Brain pericyte (primary cell): Measurements from ENCODE around the gene SLC38A6.
A peak's percentile ranks its signal among the peaks of the same experiment; 100 is the strongest.

Source experiments
- DNase-seq: peaks from one replicate; pipeline ENCODE4 v3.0.0-alpha.2; 2012; ENCODE audit warnings: low read depth, low spot score

SLC38A6 gene

GRCh38 chr14:60980811-60981632, at the start of gene SLC38A6, which contains the start of gene TRMT5:
SLC38A6 (plus strand) TSS chr14:60981245; CDS start chr14:60981278, 33 bp downstream.
TRMT5 (minus strand) TSS chr14:60981079; CDS start chr14:60980973, 106 bp downstream.
- DNase-seq = peak; percentile 94

- no peak for DNase-seq
These were observed 47.0 kb upstream of the SLC38A6 start for GRCh38 chr14:60933920-60934655.

- DNase-seq = no peak
These were observed 45.7 kb upstream of the SLC38A6 start for GRCh38 chr14:60935319-60935718.

DNA sequence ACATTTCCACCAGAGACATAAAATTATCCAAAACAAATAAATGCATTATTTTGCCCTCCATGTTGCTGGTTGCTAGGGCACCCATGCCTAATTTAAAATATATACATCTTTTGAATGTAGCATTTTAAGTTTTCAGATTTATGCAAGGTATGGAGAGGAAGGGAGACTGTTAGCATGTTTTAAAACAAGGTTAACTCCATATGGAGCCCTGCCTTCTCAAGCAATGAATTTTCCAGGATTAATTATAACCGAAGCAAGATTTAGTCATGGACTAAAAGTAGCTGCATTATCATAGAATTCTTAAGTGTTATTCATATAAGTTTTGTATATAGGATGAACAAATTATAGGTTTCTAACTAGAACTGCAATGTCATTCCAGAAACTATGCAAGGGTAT, 37.4 kb upstream of the SLC38A6 start:
- no peak for DNase-seq

DNA sequence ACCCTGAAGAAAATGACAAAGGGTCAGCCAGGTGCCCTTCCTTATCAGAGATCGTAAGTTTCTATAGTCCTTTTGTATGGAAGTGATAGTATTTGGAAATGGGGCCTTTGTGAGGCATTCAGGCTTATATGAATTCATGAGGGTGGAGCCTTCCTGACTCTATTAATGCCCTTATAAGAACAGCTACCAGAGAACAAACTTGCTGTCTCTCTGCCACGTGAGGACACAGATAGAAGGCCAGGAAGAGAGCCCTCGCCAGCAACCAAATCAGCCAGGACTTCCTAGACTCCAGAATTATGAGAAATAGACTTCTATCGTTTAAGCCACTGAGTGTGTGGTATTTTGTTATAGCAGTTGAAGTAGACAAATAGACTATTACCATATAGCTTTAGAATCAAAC, 36.8 kb upstream of the SLC38A6 start:
- no peak for DNase-seq

- no peak for DNase-seq
These were observed 35.1 kb upstream of the SLC38A6 start for GRCh38 chr14:60945984-60946383.

DNA sequence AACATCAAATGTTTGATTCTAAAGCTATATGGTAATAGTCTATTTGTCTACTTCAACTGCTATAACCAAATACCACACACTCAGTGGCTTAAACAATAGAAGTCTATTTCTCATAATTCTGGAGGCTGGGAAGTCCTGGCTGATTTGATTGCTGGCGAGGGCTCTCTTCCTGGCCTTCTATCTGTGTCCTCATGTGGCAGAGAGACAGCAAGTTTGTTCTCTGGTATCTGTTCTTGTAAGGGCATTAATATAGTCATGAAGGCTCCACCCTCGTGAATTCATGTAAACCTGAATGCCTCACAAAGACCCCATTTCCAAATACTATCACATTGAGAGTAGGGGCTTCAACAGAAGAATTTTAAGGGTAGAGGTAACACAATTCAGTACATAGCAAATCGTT, 34.3 kb upstream of the SLC38A6 start:
- no peak for DNase-seq

DNA sequence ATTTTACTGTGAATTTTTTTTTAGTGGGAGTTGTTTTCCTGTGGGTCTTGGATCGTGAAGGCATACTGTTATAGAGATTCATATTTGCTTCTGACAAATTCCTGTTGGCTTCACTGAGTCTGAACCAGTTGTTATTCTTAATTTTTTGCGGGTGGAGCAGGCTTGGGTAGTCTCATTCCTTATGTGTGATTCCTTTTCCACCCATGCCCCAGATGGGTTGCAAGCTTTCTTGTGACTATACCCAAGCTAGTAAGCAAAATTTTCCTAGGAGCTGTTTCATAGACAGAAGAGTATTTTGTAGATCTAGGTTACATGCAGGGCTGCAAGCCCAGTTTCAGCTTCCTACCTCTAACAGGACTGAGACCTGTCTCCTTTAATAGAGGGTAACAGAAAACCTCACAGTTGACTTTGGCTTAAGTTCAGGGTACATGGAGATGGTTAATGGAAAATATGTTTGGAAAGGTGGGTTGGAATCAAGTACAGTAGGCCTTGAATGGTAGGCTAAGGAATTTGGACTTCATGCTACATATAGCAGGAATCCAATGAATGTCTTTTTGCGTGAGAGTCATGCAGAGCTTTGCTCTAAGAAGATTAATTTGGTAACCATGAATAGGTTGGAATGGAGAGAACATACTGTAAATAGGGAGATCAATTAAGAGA, 29.1 kb upstream of the SLC38A6 start:
- no peak for DNase-seq

DNA sequence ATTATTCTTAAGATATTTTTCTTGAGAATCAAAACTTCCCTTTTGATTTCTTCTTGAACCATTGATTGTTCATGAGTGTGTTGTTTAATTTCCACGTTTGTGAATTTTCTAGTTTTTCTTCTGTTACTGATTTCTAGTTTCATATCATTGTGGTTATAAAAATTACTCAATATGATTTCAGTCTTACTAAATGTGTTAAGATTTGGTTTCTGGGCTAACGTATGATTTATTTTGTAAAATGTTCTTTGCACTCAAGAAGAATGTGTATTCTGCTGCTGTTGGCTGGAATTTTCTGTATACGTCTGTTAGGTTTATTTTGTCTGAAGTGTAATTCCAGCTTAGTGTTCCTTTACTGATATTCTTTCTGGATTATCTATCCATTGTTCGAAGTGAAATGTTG, 24.8 kb upstream of the SLC38A6 start:
- no peak for DNase-seq

DNA sequence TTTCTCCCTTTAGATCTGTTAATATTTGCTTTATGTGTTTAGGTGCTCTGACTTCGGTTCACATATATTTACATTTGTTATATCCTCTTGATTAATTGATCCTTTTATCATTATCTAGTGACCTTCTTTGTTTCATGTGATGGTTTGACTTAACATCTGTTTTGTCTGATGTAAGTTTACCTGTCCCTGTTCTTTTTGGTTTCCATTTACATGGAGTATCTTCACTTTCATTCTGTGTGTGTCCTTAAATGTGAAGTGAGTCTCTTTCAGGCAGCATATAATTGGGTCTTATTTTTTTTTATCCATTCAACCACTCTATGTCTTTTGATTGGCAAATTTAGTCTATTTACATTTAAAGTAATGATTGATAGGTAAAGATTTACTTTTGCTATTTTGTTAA, 24.4 kb upstream of the SLC38A6 start:
- no peak for DNase-seq

DNA sequence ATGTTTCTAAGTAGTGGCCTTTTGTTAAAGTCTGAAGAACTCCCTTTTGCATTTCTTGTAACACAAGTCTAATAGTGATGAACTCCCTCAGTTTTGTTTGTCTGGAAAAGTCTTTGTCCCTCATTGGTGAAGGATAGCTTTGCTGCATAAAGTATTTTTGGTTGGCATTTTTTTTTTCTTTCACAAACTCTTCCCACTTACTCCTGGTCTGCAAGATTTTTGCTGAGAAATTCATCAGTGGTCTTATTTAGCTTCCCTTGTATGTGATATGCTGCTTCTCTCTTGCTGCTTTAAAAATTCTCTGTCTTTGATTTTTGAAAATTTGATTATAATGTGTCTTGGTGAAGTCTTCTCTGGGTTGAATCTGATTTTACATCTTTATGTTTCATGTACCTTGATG, 22.9 kb upstream of the SLC38A6 start:
- DNase-seq = no peak

DNA sequence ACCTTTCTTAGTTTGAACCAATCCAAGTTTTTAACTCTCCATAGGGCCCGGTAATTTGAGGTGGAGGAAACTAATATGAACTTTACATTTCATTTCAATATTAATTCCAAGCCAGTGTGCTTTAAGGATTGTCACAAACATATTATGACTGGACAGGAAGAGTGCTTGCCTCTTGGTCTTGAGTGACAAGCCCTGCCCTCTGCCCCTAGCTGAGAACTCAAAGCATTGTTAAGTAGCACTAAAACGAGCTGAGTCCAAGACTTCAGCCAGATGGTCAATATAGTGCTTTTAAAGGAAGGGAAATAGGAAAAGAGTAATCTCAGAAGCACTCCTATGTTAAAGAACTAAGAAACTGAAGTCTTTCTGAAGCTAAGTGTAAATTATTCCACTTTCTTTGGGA, 17.3 kb upstream of the SLC38A6 start:
- no peak for DNase-seq

GRCh38 chr14:60964904-60965303, 16.1 kb upstream of the SLC38A6 start:
- no peak for DNase-seq

- peak; percentile 48 for DNase-seq
These were observed 15.6 kb upstream of the SLC38A6 start for GRCh38 chr14:60965402-60965801.

GRCh38 chr14:60968099-60968498, 12.9 kb upstream of the SLC38A6 start:
- DNase-seq = no peak

- no peak for DNase-seq
These were observed 12.4 kb upstream of the SLC38A6 start for GRCh38 chr14:60968671-60969070.

GRCh38 chr14:60970146-60970545, 10.9 kb upstream of the SLC38A6 start:
- no peak for DNase-seq

DNA sequence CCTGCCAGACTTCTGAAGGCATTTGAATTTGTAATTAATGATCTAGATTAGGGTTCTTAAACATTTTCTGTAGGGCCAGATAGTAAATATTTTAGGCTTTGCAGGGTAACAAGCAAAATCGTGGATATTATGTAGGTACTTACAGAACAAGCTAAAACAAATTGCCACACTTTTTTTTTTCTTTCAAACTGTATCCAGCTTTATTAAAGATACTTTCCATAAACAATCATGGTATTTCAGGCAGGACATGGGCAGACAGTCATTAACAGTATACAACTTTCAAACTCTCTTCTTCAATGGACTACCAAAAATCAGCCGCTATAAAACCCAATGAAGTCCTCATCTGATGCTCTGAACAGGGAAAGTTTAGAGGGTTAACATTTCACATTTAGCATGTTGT, 9.8 kb upstream of the SLC38A6 start:
- no peak for DNase-seq

DNA sequence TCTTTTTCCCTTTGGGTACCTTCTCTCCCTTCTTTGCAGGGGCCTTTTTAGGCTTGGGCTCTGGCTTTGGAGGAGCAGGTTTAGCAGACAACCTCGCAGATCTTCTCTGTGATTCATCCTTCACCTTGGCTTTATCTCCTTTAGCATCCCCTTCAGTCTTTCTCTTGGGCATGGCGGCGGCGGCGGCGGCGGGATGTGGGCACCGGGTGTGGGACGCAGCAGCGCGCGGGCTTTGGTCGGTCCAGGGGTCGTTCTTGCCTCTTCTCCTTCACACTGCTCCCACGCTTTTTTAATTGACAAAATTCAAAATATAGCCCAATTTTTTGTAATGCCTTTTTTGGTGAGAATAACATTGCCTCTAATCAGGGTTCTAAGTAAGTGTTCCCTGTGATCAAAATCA, 8.8 kb upstream of the SLC38A6 start:
- DNase-seq = no peak

DNA sequence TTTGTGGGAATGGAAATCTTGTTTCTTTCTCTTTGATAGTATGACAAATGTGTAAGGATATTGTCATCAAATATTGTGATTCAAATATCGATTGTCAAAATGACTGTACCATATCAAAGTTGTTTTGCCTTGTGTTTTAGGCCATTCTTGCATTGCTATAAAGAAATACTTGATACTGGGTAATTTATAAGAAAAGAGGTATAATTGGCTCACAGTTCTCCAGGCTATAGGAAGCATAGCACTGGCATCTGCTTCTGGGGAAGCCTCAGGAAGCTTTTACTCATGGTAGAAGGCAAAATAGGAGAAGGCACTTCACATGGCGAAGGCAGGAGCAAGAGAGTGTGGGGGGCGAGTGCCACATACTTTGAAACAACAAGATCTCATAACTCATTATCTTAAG, 8.0 kb upstream of the SLC38A6 start:
- DNase-seq = no peak

DNA sequence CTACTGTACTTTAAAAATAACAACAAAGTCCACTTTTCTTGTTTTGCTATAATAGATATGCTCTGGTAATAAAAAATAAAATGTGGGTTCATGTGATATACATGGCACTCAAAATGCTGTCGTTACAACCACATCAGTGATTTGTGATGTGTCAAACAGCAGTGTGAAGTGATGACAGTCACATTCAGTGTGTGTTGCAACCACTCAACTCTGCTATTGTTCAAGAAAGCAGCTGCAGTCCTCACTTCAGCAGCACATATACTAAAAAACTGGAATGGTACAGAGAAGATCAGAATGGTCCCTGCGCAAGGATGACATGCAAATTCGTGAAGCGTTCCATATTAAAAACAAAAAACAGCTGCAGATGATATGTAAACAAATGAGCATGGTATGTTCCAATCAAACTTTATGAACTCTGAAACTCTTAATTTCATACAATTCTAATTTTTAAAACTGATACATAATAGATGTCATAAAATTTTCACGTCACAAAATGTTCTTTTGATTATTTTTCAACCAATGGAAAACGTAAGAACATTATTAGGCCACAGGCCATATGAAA, 6.9 kb upstream of the SLC38A6 start:
- no peak for DNase-seq

GRCh38 chr14:60975551-60975950, 5.5 kb upstream of the SLC38A6 start:
- no peak for DNase-seq
